ENCODE data around the gene INPPL1.
"Not testable (repeated sequence)": the region's sequence is repeated elsewhere in the genome, so short reads cannot be mapped to it uniquely, and the experiment has no call there.

The INPPL1 gene, protein sequence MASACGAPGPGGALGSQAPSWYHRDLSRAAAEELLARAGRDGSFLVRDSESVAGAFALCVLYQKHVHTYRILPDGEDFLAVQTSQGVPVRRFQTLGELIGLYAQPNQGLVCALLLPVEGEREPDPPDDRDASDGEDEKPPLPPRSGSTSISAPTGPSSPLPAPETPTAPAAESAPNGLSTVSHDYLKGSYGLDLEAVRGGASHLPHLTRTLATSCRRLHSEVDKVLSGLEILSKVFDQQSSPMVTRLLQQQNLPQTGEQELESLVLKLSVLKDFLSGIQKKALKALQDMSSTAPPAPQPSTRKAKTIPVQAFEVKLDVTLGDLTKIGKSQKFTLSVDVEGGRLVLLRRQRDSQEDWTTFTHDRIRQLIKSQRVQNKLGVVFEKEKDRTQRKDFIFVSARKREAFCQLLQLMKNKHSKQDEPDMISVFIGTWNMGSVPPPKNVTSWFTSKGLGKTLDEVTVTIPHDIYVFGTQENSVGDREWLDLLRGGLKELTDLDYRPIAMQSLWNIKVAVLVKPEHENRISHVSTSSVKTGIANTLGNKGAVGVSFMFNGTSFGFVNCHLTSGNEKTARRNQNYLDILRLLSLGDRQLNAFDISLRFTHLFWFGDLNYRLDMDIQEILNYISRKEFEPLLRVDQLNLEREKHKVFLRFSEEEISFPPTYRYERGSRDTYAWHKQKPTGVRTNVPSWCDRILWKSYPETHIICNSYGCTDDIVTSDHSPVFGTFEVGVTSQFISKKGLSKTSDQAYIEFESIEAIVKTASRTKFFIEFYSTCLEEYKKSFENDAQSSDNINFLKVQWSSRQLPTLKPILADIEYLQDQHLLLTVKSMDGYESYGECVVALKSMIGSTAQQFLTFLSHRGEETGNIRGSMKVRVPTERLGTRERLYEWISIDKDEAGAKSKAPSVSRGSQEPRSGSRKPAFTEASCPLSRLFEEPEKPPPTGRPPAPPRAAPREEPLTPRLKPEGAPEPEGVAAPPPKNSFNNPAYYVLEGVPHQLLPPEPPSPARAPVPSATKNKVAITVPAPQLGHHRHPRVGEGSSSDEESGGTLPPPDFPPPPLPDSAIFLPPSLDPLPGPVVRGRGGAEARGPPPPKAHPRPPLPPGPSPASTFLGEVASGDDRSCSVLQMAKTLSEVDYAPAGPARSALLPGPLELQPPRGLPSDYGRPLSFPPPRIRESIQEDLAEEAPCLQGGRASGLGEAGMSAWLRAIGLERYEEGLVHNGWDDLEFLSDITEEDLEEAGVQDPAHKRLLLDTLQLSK

DNA sequence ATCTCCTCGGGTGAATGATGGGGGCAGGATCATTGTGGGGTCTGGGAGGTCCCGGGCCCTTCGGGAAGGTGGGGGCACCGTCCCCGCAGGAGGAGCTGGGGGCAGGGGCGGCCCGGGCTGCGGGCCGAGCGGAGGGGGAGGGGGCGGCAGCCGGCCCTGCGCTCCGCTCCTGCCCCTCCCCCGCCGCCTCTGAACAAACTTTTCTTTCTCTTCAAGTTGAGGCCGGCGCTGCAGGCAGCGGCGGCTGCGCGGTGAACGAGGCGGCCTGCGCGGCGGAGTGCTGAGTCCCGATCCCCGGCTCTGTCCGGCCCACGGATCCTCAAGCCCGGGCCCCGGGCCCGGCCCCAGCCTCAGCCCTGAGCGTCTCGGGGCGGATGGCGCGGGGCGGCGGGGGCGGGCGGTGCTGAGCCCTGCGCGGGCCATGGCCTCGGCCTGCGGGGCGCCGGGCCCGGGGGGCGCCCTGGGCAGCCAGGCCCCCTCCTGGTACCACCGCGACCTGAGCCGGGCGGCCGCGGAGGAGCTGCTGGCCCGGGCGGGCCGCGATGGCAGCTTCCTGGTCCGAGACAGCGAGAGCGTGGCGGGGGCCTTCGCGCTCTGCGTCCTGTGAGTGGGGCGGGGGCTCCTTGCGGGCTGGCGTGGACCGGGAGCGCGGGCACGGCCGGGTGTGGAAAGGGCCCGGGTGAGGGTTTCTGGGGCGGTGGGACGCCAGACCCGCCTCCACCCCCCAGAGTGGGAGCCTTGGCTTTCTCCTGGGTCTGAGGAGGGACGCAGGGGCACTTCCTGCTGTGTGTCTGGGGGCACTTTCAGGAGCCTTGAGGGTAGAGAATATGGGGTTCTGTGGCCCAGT lies at the start of gene INPPL1:
Gene INPPL1 (plus strand): TSS at position 204 of the 847 bp plus-strand sequence. CDS start 218 bp downstream, at position 422.
- no peaks in the 10 kb centered on the region for H3K27me3 ChIP-seq
- peaks cover 30 to 39% (median 36%) of the 10 kb centered on the region in 11 experiments for H3K36me3 ChIP-seq
- peak within 1 kb of the TSS; percentile 93 to 97 (median 95) for H3K9ac ChIP-seq
- peaks cover 35 to 48% (median 44%) of the 10 kb centered on the region in 11 experiments for H4K20me1 ChIP-seq
- H3K9me3 ChIP-seq (replicated peaks in 1 of 11), result no peaks in the 10 kb centered on the region
- no peak for TF ChIP-seq Cebpa-rat (IDR thresholded peaks at IDR 0.05)
- H3K4me3 ChIP-seq, result peak within 1 kb of the TSS; percentile 84 to 94 (median 89)
- H3K4me1 ChIP-seq, result peaks cover 49 to 77% (median 59%) of the 10 kb centered on the region in 10 experiments
- peak within 1 kb of the TSS; percentile 83 to 95 (median 93) for H3K27ac ChIP-seq
- peak within 1 kb of the TSS; percentile 74 to 99 (median 97) for H3K4me2 ChIP-seq

DNA sequence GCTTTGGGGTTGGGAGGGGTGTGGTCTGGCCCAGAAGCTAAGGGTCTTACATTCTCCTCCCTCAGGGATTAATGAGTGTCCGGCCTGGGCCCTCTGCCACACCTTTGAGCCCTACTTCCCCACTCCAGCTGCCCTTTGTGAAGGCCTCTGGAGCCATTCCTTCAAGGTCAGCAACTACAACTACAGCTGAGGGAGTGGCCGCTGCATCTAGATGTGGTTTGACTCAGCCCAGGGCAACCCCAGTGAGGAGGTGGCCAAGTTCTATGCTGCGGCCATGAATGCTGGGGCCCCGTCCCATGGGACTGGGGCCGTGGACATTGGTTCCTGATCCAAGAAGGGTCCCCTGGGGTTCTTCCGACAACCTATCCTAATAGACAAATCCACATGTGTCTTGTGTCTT lies 46.9 kb upstream of the INPPL1 start:
- no peaks in the 10 kb centered on the region for H3K9me3 ChIP-seq (replicated peaks in 1 of 11)
- 0 out of 20 replicates have a peak, but pooled peaks cover 0 to 4% (median 0%) of the 10 kb centered on the region in 10 experiments for H3K4me1 ChIP-seq
- H3K36me3 ChIP-seq, result no peaks in the 10 kb centered on the region
- no peak overlapping the region for H3K4me2 ChIP-seq
- H3K27ac ChIP-seq, result no peak overlapping the region
- TF ChIP-seq Cebpa-rat (IDR thresholded peaks at IDR 0.05), result no peak
- H3K27me3 ChIP-seq, result no peaks in the 10 kb centered on the region
- no peak overlapping the region for H3K4me3 ChIP-seq
- no peaks in the 10 kb centered on the region for H4K20me1 ChIP-seq
- no peak overlapping the region for H3K9ac ChIP-seq

DNA sequence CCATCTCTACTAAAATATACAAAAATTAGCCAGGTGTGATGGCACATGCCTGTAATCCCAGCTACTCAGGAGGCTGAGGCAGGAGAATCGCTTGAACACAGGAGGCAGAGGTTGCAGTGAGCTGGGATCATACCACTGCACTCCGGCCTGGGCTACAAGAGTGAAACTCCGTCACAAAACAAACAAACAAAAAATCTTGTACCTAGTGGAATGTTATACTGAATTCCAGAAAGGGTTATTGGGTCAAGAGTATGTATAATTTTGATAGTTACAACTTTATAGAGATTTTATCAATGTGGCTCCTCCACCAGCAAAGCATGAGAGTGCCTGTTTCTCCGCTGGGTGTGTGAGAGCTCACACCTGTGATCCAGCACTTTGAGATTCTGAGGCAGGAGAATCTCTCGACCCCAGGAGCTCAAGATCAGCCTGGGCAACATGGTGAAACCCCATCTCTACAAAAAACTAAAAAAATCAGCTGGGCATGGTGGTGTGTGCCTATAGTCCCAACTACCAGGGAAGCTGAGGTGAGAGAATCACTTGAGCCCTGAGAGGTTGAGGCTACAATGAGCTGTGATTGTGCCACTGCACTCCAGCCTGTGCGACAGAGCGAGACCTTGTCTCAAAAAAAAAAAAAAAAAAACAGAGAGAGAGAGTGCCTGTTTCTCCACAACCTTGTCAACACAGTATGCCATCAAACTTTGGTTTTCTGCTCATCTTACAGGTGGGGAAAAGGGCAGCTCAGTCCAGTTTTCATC lies 45.3 kb upstream of the INPPL1 start:
- Histone ChIP-seq H3K4me1 (0 out of 20 replicates have a peak, but pooled peaks cover 0 to 4% (median 0%) of the 10 kb centered on the region in 10 experiments), H3K4me3 (no peak overlapping the region), H3K27me3 (no peaks in the 10 kb centered on the region), H3K9me3 (replicated peaks in 1 of 11) (no peaks in the 10 kb centered on the region), H3K4me2 (no peak overlapping the region), H4K20me1 (no peaks in the 10 kb centered on the region), H3K27ac (no peak overlapping the region), H3K9ac (no peak overlapping the region), H3K36me3 (no peaks in the 10 kb centered on the region)
- TF ChIP-seq Cebpa-rat (IDR thresholded peaks at IDR 0.05), result no peak

DNA sequence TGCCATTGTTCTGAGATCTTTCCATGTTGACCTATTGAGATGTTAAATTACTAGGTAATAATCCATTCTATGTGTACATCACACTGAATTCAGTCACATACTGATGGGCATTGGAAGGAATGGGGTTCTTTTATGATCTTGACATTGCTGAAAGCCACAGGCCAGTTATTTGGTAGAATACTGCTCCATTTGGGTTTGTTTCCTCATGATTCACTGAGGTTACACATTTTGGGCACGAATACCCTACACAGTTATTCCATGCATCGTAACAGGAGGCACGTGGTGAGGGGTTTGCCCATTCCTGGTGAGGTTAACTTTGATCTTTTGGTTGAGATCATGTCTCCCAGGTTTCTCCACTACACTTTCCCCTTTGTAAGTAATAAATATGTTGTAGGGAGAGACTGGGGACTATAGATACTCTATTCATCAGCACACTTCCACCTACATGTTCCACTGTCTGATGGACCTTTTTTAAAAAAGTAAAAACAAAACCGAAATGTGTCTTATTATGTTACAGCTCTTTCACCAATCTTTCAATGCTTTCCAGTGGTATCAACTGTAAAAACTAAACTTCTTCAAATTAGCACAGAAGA lies 44.7 kb upstream of the INPPL1 start:
- no peak overlapping the region for H3K27ac ChIP-seq
- H3K4me2 ChIP-seq, result no peak overlapping the region
- no peak overlapping the region for H3K4me3 ChIP-seq
- TF ChIP-seq Cebpa-rat (IDR thresholded peaks at IDR 0.05), result no peak
- no peaks in the 10 kb centered on the region for H3K27me3 ChIP-seq
- no peaks in the 10 kb centered on the region for H3K36me3 ChIP-seq
- 0 out of 20 replicates have a peak, but pooled peaks cover 0 to 4% (median 0%) of the 10 kb centered on the region in 10 experiments for H3K4me1 ChIP-seq
- no peaks in the 10 kb centered on the region for H3K9me3 ChIP-seq (replicated peaks in 1 of 11)
- no peak overlapping the region for H3K9ac ChIP-seq
- H4K20me1 ChIP-seq, result no peaks in the 10 kb centered on the region

DNA sequence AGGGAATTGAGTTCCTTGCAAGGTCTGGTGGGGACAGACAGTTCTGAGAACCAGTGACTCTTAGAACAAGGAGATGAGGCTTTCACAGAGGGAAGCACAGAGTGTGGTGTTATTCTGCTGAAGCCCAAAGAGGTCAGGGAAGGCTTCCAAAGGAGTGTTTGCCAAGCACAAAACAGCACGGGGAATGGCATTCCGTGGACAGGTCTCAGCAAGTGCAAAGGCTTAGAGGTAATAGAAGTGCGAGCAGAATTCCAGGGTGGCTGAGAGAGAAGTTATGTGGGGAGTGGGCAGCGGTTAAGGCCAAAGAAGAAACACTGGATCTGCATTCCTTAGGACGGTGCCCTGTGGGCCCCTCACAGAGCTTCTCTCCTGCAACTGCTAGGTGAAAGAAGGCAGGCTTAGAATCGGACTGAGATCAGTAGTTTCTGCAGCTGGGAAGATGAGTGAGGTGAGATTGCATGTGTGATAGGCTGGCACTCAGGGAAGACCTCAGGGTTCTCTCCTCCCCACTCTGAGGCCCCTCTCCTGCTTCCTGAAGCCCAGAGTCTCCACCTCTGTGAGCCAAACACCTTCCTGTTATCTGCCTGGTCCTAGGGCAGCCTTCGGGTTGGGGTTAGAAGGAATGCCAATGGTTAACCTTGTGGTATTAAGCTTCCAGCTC lies 43.5 kb upstream of the INPPL1 start:
- not testable (repeated sequence) for H3K9ac ChIP-seq; H3K4me2 ChIP-seq; H3K4me3 ChIP-seq; H3K27ac ChIP-seq; H3K4me1 ChIP-seq; H3K27me3 ChIP-seq; H3K9me3 ChIP-seq (replicated peaks in 1 of 11); H3K36me3 ChIP-seq; H4K20me1 ChIP-seq

DNA sequence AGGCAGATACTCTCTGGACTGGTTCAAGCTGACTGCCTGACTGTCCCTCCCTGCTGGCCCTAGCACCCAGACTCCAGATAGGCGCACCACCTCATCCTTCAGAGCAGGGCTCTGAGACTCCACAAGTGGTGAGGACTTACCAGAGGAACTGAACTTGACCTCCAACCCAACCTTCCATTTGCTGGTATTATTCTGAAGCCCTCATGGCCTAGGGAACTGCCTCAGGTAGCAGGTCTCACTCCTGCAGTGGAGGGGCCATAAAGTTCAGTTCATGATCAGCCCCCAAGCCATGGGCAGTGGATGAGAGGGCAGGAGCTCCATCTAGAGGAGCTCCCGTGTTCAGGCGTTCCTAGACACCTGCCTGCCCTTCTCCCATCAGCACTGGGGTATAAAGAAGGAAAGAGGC lies 43.0 kb upstream of the INPPL1 start:
- not testable (repeated sequence) for H3K36me3 ChIP-seq; H3K9ac ChIP-seq; H3K9me3 ChIP-seq (replicated peaks in 1 of 11); H4K20me1 ChIP-seq; H3K4me3 ChIP-seq; H3K27me3 ChIP-seq; H3K4me1 ChIP-seq; H3K27ac ChIP-seq; H3K4me2 ChIP-seq

DNA sequence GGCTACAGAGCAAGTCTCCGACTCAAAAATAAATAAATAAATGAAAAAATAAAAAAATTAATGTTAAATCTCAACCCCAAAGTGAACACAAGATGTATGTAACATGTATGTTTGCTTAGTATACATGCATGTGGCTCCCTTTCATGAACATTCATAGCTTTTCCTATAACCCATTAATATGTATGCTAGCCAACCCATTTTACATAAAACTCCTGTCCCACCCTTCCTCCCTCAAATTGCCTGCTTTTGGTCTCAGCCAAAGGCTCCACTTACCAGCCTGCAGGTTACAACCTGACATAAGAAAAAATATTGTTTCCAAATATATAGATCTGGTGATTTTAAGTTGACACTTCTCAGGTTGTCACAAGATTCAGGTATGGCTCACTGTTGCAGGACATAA lies 36.3 kb upstream of the INPPL1 start:
- Histone ChIP-seq H4K20me1 (no peaks in the 10 kb centered on the region), H3K27ac (no peak overlapping the region), H3K4me3 (no peak overlapping the region), H3K9ac (no peak overlapping the region), H3K27me3 (no peaks in the 10 kb centered on the region), H3K4me1 (peaks cover 0 to 11% (median 0%) of the 10 kb centered on the region in 10 experiments; a peak in 5 of 20 replicates), H3K4me2 (0 out of 22 replicates have a peak overlapping the region, but pooled peaks of 1 of the 11 experiments have one; percentile 16), H3K9me3 (replicated peaks in 1 of 11) (no peaks in the 10 kb centered on the region), H3K36me3 (no peaks in the 10 kb centered on the region)
- no peak for TF ChIP-seq Cebpa-rat (IDR thresholded peaks at IDR 0.05)
